ENCODE results near the gene EXOC6B.

DNA sequence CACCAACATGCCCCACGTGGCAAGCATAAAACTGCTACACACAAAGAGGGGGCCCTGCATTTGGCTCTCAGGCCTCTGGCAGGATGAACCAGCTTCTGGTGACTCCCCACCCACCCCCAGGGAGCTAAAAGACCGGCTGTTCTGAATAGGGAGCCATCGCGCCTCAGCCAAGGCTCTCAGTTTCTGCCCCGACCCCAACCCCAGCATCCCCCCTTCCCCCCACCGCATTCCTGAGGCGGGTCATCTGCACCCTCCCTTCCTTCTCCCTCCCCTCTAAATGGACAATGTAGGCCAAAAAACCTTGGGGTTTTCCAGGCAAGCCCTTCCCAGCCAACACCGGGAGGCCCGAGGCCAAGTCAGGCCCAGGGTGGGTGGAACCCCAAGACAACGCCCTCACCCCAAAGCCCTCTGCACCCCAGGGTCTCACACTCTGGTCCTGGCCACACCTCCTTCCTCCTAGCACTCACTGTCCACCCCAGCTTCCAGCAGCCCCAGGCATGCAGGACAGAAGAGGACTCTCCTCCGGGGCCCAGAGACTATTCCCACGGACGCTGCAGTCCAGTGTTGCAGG is 683.9 kb downstream of the EXOC6B start:
- TF ChIP-seq CTCF (IDR thresholded peaks at IDR 0.05) (no peak), POLR2AphosphoS5 (IDR thresholded peaks at IDR 0.05) (no peak), POLR2A (IDR thresholded peaks at IDR 0.05) (no peak)

Data from prostate gland (tissue), 2 donors.